ENCODE results near the gene PRMT9.

GRCh38 chr4:147635348-147635747 is 48.6 kb downstream of the PRMT9 start:
- TF ChIP-seq CTCF (IDR thresholded peaks at IDR 0.05 in 4 of 5, conservative IDR thresholded peaks at IDR 0.05 in 1 of 5) = no peak
- no peak for TF ChIP-seq POLR2A (IDR thresholded peaks at IDR 0.05)
